ENCODE results near the gene HHLA2.

The HHLA2 gene

DNA sequence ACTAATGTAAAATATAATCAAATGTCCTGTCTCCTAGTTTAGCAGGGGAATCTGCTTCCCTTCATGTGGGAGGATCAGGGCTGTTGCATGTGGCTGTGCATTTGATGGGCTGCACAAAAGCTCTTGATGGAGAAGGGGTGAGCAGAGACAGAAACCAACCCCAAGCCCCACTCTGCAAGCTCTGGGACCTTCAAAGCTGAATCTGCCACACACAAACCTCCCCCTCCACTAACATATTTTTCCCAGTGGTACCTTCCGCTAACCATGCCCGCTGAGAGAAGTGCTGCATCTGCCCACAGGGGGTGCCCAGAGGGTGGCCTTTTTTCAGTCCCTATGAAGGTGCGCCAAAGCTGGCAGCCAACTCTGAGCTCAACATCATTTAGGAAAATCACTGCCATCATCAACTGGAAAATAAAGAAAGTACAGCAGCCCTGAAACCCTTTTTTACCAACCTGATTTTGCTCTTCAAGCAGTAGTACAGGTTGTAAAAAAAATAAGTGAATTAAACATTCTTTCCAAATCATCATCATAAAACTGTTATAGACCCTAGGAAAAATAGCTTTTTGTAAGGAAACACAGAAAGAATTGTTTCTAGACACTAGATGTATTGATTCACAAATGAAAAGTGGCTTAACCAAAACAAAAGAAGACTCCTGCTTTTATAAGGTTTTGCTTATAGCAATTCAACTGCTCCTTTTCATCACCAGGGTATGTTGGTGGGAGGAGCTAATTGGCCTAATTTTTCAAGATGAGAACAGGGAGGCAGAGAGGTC, 97.0 kb downstream of the HHLA2 start:
- no peak for DNase-seq (ENCODE audit: low read depth, low spot score)

DNA sequence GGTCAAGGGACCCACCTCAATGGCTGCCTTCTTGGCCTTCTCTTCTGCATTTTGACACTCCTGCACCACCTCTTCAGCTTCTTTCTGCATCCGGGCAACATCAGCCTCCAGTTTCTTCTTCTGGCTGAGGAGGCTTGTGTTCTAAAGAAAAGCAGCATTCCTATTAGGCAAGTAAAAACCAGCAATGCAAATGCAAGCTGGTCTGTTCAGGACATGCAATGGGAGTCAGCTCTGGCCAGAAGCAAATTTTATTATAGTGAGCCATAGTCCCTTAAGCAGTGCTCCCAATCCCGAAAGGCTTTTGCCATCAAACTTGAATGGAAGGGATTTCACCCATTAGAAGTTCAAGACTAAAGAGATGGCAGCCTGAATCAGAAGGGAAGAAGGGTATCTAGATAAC, 97.7 kb downstream of the HHLA2 start:
- DNase-seq (ENCODE audit: low read depth, low spot score): no peak

DNA sequence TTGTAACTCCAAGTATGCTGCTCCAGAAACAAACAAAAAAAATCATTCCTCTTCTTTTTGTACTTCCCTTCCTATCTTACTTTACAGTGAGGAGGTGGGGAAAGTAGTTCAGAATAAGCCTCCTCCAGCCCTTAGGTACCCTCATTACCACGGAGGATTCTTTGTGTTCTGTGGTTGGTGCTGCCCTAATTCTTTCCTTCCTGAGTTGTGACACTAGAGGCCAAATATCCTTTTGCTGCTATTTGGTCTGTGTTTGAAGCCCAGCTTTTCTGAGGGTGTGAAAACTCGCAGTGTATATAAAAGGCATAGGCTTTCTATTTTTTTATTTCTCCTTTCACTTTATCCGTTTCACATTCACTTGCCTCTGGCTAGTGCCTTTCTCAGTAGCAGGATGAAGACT, 98.2 kb downstream of the HHLA2 start:
- DNase-seq (ENCODE audit: low read depth, low spot score): no peak

DNA sequence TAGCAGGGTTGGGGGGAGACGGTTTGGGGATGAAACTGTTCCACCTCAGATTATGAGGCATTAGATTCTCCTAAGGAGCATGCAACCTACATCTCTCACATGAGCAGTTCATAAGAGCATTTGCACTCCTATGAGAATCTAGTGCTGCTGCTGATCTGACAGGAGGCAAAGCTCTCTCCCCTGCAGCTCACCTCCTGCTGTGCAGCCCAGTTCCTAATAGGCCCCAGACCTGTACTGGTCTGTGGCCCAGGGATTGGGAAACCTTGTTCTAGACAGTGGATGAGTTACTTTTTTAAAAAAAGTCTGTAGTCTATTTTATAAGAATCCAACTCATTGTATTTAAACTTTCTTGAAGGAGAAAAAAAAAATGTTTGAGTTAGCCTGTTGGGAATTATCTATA, 100.0 kb downstream of the HHLA2 start:
- DNase-seq (ENCODE audit: low read depth, low spot score): no peak

DNA sequence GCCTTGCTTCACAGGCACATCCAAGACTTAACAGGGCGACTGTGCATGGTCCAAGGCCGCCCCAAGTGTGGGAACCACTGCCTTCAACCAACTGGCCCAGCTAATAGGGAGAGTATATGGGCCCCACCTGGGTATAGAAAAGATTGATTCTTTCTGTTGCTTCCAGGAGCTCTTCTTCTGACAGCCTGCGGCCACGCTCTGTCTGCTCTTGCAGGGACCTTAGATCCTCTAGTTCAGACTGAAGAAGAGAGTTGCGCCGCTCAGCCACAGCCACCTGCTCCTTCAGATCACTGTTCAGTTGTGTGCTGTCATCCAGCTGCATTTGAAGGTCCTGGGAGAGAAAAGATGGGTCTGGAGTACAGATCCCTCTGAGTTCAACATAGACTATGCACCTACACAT, 102.2 kb downstream of the HHLA2 start:
- no peak for DNase-seq (ENCODE audit: low read depth, low spot score)

DNA sequence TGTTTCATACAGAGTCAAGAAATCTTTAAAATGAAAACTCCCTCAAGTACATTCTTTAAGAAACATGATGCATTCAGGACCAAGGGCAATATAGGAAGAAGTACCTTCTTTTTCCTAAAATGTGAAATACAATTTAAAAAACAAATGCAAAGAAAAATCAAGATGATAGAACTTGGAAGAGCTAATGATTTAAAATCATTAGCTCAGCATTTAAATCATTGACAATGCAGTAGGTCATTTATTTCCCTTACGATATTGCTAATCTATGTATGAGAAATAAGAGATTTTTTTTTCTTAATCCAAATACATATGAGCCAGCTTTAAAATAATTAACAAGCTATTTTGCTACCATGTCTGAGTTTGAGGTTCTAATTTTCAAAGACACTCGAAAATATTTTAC, 105.5 kb downstream of the HHLA2 start:
- no peak for DNase-seq (ENCODE audit: low read depth, low spot score)

DNA sequence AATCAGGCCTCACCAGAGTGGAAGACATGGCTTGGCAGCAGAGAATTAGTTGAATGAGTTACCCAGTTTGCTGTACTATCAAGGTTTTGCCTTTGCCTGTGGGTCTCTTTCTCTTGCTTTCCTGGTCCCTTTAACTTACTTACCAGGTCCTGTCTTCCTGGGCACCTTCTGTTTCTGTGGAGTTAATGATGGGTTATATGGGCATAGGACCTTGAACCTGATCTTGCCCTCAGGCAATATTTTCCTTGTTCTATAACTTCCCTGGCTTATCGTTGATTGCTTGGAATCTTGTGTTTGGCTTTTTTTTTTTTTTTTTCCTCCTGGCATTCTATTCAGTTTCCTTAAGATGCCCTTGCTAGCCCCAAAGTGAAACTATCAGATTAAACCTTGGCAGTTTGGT, 106.8 kb downstream of the HHLA2 start:
- no peak for DNase-seq (ENCODE audit: low read depth, low spot score)

DNA sequence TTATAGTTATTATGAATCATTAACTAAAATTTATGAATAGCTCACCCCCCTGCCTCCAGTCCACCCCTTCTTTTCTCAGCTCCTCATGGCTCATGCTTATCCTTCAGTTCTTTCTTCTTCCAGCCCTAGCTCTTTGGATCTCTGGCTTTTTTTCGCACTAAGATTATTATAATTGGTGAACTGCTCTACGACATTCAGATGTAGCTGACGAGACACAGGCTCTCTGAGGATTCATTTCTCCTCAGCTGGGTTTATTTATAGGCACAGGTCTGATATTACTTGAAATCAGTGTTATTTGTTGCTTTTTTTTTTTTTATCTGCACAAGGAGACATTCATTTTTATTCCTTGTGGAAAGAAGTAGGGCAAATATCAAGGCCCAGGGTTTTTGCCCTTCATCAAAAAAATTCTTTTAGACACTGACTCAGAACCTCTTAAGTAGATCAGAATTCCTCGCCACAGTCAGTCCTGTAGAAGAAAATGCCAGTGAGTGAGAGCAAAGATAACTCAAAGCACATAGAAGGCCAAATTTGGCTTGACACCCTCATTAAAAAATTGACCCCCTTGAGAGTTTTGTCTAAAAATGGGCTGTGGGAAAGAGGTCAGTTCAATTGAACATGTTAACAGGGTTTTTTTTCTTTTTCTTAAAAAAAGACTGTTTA, 107.5 kb downstream of the HHLA2 start:
- DNase-seq (ENCODE audit: low read depth, low spot score): no peak

DNA sequence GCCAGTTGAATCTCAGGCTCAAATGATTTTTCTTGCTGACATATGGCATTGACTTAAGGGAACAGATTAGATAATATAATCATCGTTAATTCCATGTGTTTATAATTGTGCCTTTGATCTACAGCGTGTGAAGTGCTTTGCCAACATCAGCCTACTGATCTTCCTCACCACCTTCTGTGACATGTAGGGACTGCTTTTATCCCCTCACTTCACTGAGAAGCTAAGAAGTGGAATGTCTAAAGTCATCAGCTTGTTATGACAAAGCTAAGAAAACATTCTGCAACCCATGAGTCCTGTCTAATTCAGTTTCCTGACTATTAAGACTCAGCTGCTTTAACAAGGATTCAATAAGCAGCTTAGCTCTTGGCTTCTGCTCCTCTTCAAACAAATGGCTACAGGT, 108.0 kb downstream of the HHLA2 start:
- DNase-seq (ENCODE audit: low read depth, low spot score): no peak

DNA sequence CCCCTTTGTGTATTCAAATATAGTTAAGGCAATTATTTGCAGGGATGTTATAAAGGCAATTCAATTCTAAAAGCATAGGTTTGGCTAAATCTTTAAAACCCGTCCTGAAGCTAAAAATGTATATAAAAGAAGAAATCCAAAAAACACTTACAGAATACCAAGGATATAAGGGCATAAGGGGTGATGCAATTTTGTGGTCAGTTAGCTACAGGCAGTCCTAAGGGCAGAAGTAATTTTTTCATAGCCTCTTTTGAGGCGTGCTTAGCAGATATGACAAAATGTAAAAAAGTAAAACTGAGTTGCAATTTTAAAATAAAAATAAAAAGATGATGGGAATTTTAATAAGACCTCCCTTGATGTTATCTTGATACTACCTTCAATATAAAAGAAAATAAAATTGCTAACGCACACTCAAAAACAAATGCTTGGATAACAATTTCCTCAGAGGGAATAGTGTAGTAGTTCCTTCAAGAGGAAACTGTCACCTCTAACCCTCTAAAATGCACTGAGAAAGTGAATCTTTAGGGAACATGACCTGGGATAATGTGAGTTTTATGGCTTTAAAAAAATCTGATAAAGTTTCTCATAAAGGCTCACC, 109.8 kb downstream of the HHLA2 start:
- DNase-seq (ENCODE audit: low read depth, low spot score): no peak

DNA sequence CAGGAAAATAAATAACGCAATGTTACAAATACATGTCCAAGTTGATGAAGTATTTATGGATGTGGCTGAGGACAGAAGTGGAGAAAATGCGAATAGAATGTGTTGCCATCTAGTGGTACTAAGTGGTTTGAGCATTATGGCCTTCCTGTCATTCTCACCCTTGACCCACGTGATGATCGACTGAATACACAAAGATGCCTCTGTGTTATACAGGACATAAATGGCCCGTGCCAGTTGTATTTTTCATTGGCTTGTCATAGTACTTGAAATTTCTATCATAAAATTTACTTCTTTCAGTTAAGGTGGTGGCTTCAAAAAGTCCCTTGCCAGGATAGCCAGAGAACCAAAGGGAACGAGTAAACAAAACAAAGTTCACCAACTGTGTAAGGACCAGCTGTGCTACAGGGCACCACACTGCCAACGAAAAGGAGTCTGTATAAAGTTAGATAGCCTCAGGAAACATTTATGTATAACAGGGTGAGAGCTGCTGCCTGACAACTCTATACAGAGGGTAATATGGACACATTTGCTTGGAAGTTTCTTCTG, 110.4 kb downstream of the HHLA2 start:
- DNase-seq (ENCODE audit: low read depth, low spot score): no peak

DNA sequence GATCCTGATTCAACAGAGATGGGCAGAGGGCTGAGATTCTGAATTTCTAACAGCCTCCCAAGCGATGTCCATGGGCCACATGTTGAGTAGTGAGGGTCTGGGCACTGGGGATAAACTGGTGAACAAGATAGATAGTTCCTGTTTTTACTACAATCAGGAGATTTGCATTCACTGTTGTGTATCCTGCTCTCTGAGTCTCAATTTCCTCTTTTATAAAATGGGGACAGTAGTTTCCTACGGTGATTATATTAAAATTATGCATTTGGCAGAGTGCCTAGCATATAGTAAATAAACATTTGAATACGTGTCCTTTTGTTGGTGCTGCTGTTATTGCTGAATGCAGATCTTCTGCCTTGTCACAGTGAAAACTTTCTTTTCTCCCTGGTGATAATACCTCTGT, 111.5 kb downstream of the HHLA2 start:
- DNase-seq (ENCODE audit: low read depth, low spot score): no peak

DNA sequence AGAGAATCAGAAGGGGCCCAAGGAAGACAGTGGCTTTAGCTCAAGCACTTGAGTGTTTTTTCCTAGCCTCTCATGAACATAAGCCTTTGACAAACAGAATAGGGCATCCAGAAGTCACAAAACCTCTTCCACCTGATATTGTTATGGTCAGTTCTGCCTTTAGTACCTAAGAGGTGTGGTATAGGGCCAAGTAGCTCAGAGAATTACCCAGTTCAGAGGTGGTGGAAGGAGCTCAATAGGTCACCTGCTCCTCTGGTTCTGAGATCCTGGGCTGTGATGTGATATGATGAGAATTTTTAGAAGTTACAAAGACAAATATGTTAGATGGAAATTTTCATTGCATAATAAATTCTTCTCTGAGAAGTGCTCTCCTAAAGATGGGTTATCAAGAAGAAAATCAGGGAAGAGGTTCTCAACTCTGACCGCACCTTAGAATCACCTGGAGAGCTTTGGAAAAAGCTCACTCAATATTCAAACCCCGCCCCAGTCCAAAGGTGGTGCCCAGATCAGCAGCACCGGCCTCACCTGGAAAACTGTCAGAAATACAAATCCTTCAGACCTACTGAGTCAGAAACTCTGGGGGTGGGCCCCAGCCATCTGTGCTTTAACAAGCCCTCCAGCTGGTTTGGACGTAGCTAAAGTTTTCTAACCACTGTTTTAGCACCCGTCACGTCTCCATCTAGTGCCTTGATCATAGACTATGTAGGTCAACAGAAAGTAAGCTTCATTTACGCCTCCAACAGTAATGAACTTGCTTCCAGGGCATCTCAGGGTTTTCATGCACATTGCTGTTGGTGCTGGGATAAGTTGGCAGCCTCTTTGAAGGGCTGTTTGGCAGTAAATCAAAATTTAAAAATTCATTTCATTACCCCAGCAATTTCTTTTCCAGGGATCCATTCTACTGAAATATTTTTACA, 112.8 kb downstream of the HHLA2 start:
- DNase-seq (ENCODE audit: low read depth, low spot score): no peak

DNA sequence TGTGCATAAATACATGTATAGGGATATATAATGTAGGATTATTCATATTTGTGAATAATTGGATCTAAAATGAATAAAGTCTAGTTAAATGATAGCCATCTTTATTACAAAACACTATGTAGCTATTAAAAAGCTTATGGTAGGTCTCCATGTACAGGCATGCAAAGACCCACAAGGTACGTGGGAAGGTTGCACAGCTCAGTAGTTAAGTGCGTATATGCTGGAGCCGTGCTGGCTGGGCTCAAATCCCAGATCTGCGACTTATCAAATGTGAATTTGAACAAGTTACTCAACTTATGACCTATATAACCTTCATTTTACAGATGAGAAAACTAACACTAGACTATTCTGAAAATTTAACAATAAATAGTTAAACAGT, 113.4 kb downstream of the HHLA2 start:
- no peak for DNase-seq (ENCODE audit: low read depth, low spot score)

DNA sequence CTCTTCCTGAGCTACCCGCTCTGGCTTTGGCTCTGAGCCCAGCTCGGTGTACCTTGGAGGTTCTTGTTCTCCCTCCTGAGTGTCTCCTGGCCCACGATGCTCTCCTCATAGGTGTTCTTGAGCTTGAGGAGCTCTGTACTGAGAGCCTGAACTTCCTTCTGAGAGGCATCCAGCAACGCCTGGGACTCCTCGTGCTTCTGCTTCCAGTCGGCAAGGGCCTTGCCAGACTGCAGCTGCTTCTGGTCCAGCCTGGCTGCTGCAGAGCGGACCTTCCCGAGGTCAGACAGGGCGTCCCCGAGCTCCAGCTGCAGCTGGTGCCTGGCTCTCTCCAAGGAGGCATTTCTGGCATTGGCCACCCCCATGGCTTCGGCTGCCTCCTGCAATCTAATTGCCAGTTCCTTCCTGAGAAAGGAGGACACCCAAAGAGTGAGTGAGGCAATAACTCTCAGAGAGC, 114.2 kb downstream of the HHLA2 start:
- DNase-seq (ENCODE audit: low read depth, low spot score): no peak

DNA sequence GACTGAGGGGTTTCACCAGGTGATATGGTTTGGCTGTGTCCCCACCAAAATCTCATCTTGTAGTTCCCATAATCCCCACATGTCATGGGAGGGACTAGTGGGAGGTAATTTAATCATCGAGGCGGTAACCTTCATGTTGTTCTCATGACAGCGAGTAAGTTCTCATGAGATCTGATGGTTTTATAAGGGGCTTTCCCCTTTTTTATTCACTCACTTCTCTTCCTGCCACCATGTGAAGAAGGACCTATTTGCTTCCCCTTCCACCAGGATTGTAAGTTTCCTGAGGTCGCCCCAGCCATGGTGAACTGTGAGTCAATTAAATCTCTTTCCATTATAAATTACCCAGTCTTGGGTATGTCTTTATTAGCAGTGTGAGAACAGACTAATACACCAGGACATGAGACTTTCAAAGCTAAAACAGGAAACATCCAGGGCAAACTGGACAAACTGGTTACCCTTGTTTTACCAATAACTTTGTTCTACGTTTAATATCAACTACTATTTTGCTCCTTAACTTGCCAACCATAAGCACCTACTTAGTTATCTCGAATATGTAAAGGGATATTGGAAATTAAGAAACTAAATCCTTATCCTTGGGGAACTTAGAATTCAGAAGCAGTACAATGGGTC, 115.9 kb downstream of the HHLA2 start:
- no peak for DNase-seq (ENCODE audit: low read depth, low spot score)

DNA sequence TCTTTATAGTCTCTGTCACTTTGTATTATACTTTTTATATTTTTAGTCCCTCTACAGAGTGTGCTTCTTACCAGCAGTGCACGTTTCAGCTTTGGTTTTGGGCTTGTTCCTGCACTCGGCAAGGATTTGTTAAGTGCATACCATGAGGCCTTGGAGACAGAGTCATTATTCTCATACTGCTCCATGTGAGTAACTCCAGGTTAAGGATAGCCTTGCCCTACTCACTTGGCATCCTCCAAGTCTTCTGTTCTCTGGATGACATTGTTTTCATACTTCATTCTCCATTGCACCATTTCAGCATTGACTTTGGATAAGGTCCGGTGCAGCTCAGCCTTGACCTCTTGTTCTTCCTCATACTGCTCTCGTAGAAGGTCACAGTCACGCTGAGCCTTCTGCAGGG, 117.7 kb downstream of the HHLA2 start:
- DNase-seq (ENCODE audit: low read depth, low spot score): no peak

DNA sequence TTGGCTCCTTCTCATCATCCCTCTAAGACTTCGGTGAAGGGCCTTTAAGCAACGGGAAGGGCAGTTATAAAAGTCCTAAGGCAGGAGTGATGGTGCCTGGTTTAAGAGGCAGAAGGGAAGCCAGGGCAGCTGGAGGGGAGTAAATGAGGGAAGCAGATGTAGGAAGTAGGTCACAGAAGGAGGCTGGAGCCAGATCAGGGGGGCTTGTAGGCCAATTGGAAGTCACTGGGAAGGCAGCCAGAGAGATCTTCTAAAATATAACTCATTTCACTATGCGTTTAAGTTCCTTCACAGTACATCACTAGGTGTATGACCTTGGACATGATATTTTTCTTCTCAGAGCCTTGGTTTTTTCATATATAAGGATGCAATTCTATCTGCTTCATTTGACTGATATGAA, 119.3 kb downstream of the HHLA2 start:
- DNase-seq (ENCODE audit: low read depth, low spot score): no peak

DNA sequence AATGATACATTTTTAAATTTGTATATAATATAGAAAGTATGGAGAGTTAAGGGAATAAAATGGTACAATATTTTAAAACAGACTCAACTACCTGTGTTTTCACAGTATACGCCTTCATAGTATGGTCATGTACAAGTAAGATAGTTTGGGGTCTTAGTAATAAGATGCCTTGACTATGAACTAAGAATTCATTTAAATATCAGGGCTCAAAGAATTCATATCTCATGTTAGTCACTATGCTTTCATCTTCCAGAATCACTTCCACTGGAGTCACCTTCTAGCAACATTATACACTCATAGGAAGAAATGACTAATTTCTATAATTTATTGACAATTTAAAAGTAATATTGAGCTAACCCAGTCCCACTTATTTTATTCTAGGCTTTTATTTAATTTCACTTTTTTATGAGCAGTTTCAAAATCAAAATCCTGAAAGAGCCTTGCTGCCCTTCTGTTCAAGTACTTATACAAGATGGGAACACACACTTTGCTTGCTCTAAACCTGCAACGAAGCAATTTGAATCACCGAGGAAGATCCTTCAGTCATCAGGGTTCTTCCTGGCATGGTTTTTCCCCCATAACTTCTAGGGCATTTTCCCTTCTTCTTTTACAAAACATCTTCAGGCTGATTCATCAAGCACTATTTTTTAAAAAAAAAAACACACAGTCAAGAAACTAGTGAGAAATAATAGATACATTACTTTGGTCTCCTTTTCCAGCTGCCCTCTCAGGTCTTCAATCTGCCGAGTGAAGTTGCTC, 119.9 kb downstream of the HHLA2 start:
- no peak for DNase-seq (ENCODE audit: low read depth, low spot score)

DNA sequence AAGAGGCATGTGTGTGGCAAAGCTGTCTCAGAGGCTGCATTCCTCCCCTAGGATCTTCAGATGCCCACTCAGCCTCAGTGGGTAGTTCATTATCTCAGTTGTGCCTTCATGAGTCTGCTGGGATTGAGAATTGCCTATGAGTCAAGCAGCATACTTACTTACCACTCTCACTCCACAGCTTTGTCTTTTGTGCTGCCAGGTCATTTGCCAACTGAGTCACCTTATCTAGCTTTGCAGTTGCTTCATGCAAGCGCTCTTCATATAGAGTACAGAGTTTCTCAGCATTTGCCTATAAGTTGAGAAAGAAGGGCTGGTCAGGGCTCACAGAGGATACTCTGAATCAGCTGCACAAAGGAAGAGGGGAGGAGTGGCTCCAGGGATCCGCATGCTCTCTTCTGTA, 124.6 kb downstream of the HHLA2 start:
- no peak for DNase-seq (ENCODE audit: low read depth, low spot score)
